ENCODE results near the gene LRMDA. TPM values are rescaled to one million over a fixed set of nuclear protein-coding genes. Genes with fewer than 3 reads are reported as not detected.

Gene LRMDA
- total and polyA plus RNA-seq, 2 of the 8 experiments (the other 6 are each of a cell fraction or from before 2014, with no cell fraction given) = 0.86 to 2.8 TPM

DNA sequence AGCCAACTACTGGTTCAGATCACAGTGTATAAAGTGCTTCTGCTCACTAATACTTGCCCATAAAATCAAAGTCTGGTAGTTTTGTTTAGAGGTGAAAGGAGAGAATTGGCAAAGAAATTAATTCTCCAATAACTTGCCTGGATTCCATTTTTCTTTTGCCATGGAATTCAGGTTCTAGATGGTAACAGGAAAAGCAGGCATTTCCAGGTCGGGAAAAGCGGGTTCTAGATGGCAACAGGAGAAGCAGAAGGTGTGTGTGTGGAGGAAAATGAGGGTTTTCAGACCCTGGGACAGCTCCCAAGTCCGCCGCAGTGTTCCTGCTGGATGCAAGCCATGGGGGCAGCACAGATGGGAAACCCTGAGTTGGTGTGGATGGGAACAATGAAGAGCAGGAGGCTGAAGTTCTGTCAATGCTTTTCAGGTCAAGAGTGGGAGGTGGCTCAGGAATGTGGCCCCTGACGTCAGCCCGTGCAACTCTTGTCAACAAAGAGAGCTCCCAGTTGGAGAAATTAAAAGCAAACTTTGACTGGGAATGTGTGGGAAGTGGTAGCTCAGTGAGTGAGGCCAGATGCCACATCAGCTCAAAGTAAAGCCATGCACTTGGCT is 696.7 kb downstream of the LRMDA start:
- H3K27ac ChIP-seq (ENCODE audit: low read depth, low read length) = no peak overlapping the region
- H2BK15ac ChIP-seq (ENCODE audit: low read length) = no peak overlapping the region
- H4K20me1 ChIP-seq (replicated peaks in 1 of 2; ENCODE audit: control insufficient read depth in 1 of 2, insufficient read depth in 2 of 2, low read length in 2 of 2) = no peaks in the 10 kb centered on the region
- no peak overlapping the region for H4K91ac ChIP-seq (replicated peaks; ENCODE audit: insufficient read length, low read length)
- POLR2A ChIA-PET (ENCODE audit: partially characterized antibody) = no interaction called here
- no peaks in the 10 kb centered on the region; a peak in 1 of 7 replicates for H3K27me3 ChIP-seq (replicated peaks in 1 of 4; ENCODE audit: control insufficient read depth in 3 of 4, extremely low read depth in 1 of 4, insufficient read depth in 3 of 4, low read length in 3 of 4)
- no peak overlapping the region for H2BK20ac ChIP-seq (ENCODE audit: low read length)
- H4K8ac ChIP-seq (ENCODE audit: extremely low read depth, insufficient read depth, low read length) = no peak overlapping the region
- no peak overlapping the region for H3K4ac ChIP-seq (replicated peaks; ENCODE audit: insufficient read length, low read depth, low read length)
- no peak for TF ChIP-seq RFX5 (IDR thresholded peaks at IDR 0.05; ENCODE audit: borderline replicate concordance, low read depth, low read length)
- TF ChIP-seq, protein P1, sequence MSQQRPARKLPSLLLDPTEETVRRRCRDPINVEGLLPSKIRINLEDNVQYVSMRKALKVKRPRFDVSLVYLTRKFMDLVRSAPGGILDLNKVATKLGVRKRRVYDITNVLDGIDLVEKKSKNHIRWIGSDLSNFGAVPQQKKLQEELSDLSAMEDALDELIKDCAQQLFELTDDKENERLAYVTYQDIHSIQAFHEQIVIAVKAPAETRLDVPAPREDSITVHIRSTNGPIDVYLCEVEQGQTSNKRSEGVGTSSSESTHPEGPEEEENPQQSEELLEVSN (IDR thresholded peaks at IDR 0.05) = no peak
- TF ChIP-seq, protein P2, sequence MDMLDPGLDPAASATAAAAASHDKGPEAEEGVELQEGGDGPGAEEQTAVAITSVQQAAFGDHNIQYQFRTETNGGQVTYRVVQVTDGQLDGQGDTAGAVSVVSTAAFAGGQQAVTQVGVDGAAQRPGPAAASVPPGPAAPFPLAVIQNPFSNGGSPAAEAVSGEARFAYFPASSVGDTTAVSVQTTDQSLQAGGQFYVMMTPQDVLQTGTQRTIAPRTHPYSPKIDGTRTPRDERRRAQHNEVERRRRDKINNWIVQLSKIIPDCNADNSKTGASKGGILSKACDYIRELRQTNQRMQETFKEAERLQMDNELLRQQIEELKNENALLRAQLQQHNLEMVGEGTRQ (IDR thresholded peaks at IDR 0.05; ENCODE audit: low read length) = no peak
- H3K4me1 ChIP-seq (replicated peaks in 1 of 4; ENCODE audit: control insufficient read depth in 3 of 4, insufficient read depth in 4 of 4, low read length in 3 of 4) = peaks cover 0 to 7% (median 0%) of the 10 kb centered on the region in 4 experiments; a peak in 1 of 7 replicates
- H3K4me3 ChIP-seq (ENCODE audit: extremely low read depth in 1 of 4, insufficient read depth in 2 of 4, low read depth in 3 of 4, low read length in 4 of 4) = no peak overlapping the region
- H3K79me2 ChIP-seq (ENCODE audit: control insufficient read depth in 1 of 2, insufficient read depth in 2 of 2, low read length in 2 of 2) = no peaks in the 10 kb centered on the region
- H2AFZ ChIP-seq (ENCODE audit: low read length) = no peak overlapping the region
- CTCF ChIA-PET (ENCODE audit: partially characterized antibody) = interaction anchor here (0.6 to 0.7 kb wide), 2 partner anchors 86 to 177 kb away, joined by 3 read pairs; no protein-coding TSS in a partner anchor
- no peak overlapping the region for H2BK5ac ChIP-seq (ENCODE audit: low read depth, low read length)
- no peak for DNase-seq (ENCODE audit: low read depth in 1 of 2, low spot score in 2 of 2)
- H2AK5ac ChIP-seq (ENCODE audit: low read depth, low read length) = no peak overlapping the region
- H3K9ac ChIP-seq (replicated peaks in 1 of 4; ENCODE audit: extremely low read depth in 1 of 4, low read depth in 3 of 4, low read length in 3 of 4) = no peak overlapping the region
- FAIRE-seq = no peak
- H2BK12ac ChIP-seq (ENCODE audit: low read depth, low read length) = no peak overlapping the region
- no peak overlapping the region for H3K56ac ChIP-seq (replicated peaks; ENCODE audit: insufficient read length, low read depth, low read length)
- no peak overlapping the region for H3K4me2 ChIP-seq (ENCODE audit: insufficient read depth in 1 of 2, low read depth in 2 of 2, low read length in 2 of 2)
- no peak overlapping the region for H3K23ac ChIP-seq (ENCODE audit: insufficient read length)
- no peak overlapping the region for H3K18ac ChIP-seq (ENCODE audit: extremely low read depth, low read length)
- 95% methylated on average over 5 of the region's 6 CpGs; no CpG with 5 or more reads in 1 of the 2 experiments for WGBS, 2 experiments (ENCODE audit: extremely low coverage in 1 of 2, insufficient coverage in 1 of 2, insufficient read length in 1 of 2, insufficient replicate concordance in 2 of 2, low coverage in 1 of 2, low lambda C conversion rate in 2 of 2, missing lambda C conversion rate in 1 of 2)
- no peak overlapping the region for H4K5ac ChIP-seq (ENCODE audit: insufficient read length, low read depth, low read length)
- H3K9me3 ChIP-seq (ENCODE audit: insufficient read depth in 2 of 2, low read depth in 1 of 2, low read length in 1 of 2) = no peaks in the 10 kb centered on the region
- H2BK120ac ChIP-seq (replicated peaks; ENCODE audit: low read depth, low read length) = no peak overlapping the region
- no peaks in the 10 kb centered on the region for H3K23me2 ChIP-seq (ENCODE audit: low read depth, low read length)
- H3K14ac ChIP-seq (ENCODE audit: insufficient read length) = no peak overlapping the region
- H3K36me3 ChIP-seq (ENCODE audit: control insufficient read depth in 2 of 4, insufficient read depth in 4 of 4, low read length in 3 of 4) = no peaks in the 10 kb centered on the region
- no peaks in the 10 kb centered on the region for H3K79me1 ChIP-seq (ENCODE audit: low read depth, low read length)
